ENCODE results near the gene SDK1. TPM values are rescaled to one million over a fixed set of nuclear protein-coding genes. Genes with fewer than 3 reads are reported as not detected.
A peak's percentile ranks its signal among the peaks of the same experiment; 100 is the strongest.

SDK1 gene
- polyA plus RNA-seq, 2 donors: 0.33 to 0.47 TPM

DNA sequence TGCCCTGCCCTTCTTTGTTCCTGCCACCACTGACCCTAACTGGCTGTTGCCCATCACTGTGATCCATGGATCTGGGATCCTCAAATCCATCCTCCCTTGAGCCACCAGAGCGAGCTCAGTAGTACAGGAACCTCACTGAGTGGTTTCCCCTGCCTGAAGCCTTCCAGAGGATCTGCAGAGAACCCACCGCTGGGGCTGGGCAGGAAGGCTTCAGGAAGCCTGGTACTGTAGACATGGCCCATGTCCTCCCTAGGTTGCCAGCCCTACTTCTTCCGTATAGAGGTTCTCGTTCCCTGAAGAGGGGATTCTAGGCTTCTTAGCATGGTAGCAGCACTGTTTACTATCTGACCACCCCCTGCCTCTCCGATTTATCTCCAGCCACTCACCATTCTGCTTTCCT lies 693.7 kb downstream of the SDK1 start:
- Histone ChIP-seq H3K27me3 (ENCODE audit: control insufficient read depth in 1 of 2, insufficient read depth in 2 of 2, low read length in 2 of 2) (no peaks in the 10 kb centered on the region), H3K36me3 (ENCODE audit: control insufficient read depth in 2 of 2, insufficient read depth in 2 of 2, low read length in 1 of 2) (no peaks in the 10 kb centered on the region), H3K4me3 (ENCODE audit: low read depth in 1 of 2, low read length in 2 of 2) (no peak overlapping the region), H3K4me1 (ENCODE audit: control insufficient read depth in 2 of 2, insufficient read depth in 2 of 2, low read length in 1 of 2) (no peaks in the 10 kb centered on the region), H3K9me3 (ENCODE audit: control insufficient read depth in 2 of 2, insufficient read depth in 1 of 2, low read depth in 1 of 2, low read length in 1 of 2) (no peaks in the 10 kb centered on the region), H3K27ac (ENCODE audit: low read depth in 2 of 2, low read length in 1 of 2) (no peak overlapping the region)
- WGBS, 2 donors: 92% methylated on average over 5 of the region's 5 CpGs

DNA sequence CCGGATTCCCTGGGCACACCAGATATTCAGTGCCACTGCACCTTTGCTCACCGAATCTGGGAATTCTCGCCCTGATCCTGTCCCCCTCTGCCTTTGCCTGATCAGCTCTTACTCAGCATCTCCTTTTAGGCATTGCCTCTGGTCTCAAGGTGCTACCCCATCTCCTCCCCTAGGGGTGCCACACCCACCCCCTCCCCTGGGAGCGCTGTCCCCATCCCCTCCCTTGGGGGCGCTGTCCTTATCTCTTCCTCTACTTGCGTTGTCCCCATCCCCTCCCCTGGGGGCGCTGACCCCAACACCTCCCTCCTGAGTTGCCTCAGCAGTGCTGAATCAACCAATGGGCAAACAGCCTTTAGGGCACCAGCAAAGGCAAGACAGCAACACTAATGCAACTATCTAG lies 694.1 kb downstream of the SDK1 start:
- no peak overlapping the region for H3K4me3 ChIP-seq (ENCODE audit: low read depth in 1 of 2, low read length in 2 of 2)
- H3K27me3 ChIP-seq (ENCODE audit: control insufficient read depth in 1 of 2, insufficient read depth in 2 of 2, low read length in 2 of 2): no peaks in the 10 kb centered on the region
- 71 to 79% methylated on average over 7 of the region's 7 CpGs for WGBS, 2 donors

DNA sequence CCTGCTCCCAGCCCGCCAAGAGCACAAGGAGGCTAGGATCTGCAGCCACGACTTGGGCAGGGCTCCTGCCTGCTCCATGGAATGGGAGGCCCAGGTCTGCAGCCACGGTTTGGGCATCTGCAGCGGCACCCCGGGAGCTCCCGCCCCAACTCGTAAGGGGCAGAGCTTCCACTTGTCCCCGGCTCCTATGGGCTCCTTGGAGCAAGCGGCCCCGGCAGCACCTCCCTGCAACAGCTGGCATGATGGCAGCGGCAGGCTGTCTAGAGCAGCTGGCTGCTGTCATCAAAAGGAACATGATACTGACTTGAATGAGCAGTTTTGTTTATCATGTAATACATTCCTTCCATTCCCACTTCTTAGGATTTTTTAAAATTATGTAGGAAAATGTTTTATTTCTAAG lies 697.0 kb downstream of the SDK1 start:
- 81 to 84% methylated on average over 11 of the region's 11 CpGs for WGBS, 2 donors

More for the DNA sequence above, 694.1 kb downstream of the SDK1 start:
- no peaks in the 10 kb centered on the region for H3K4me1 ChIP-seq (ENCODE audit: control insufficient read depth in 2 of 2, insufficient read depth in 2 of 2, low read length in 1 of 2)
- no peaks in the 10 kb centered on the region for H3K36me3 ChIP-seq (ENCODE audit: control insufficient read depth in 2 of 2, insufficient read depth in 2 of 2, low read length in 1 of 2)
- H3K9me3 ChIP-seq (ENCODE audit: control insufficient read depth in 2 of 2, insufficient read depth in 1 of 2, low read depth in 1 of 2, low read length in 1 of 2): no peaks in the 10 kb centered on the region
- H3K27ac ChIP-seq (ENCODE audit: low read depth in 2 of 2, low read length in 1 of 2): no peak overlapping the region

DNA sequence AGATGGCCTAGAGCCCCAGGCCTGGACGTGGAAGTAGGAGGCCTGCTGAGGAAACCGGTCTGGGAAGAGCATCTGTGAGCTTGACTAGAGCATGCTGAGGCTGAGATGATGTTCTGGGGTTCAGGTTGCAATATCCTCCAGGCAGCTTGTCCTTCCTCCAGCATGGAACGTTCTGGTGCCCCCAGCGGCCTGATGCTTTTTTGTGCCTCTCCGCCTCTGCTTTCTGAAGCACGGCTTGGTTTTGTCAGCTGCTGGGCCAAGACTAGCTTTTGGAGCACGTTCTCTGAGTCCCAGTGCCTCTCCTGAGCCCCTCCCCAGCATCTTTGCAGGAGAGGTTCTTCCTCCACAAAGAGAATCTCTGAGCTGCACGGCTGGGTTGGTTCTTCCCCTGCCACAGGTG lies 699.1 kb downstream of the SDK1 start:
- no peaks in the 10 kb centered on the region for H3K4me1 ChIP-seq (ENCODE audit: control insufficient read depth in 2 of 2, insufficient read depth in 2 of 2, low read length in 1 of 2)
- H3K4me3 ChIP-seq (ENCODE audit: low read depth in 1 of 2, low read length in 2 of 2): no peak overlapping the region
- no peak overlapping the region for H3K27ac ChIP-seq (ENCODE audit: low read depth in 2 of 2, low read length in 1 of 2)
- no peaks in the 10 kb centered on the region for H3K9me3 ChIP-seq (ENCODE audit: control insufficient read depth in 2 of 2, insufficient read depth in 1 of 2, low read depth in 1 of 2, low read length in 1 of 2)
- 80 to 81% methylated on average over 8 of the region's 8 CpGs for WGBS, 2 donors
- H3K36me3 ChIP-seq (ENCODE audit: control insufficient read depth in 2 of 2, insufficient read depth in 2 of 2, low read length in 1 of 2): no peaks in the 10 kb centered on the region
- peaks cover 0 to 5% of the 10 kb centered on the region in 2 donors for H3K27me3 ChIP-seq (ENCODE audit: control insufficient read depth in 1 of 2, insufficient read depth in 2 of 2, low read length in 2 of 2)

More for the DNA sequence above, 697.0 kb downstream of the SDK1 start:
- H3K4me1 ChIP-seq (ENCODE audit: control insufficient read depth in 2 of 2, insufficient read depth in 2 of 2, low read length in 1 of 2): no peaks in the 10 kb centered on the region
- H3K27ac ChIP-seq (ENCODE audit: low read depth in 2 of 2, low read length in 1 of 2): no peak overlapping the region
- H3K36me3 ChIP-seq (ENCODE audit: control insufficient read depth in 2 of 2, insufficient read depth in 2 of 2, low read length in 1 of 2): no peaks in the 10 kb centered on the region
- H3K9me3 ChIP-seq (ENCODE audit: control insufficient read depth in 2 of 2, insufficient read depth in 1 of 2, low read depth in 1 of 2, low read length in 1 of 2): no peaks in the 10 kb centered on the region
- H3K4me3 ChIP-seq (ENCODE audit: low read depth in 1 of 2, low read length in 2 of 2): no peak overlapping the region
- no peaks in the 10 kb centered on the region for H3K27me3 ChIP-seq (ENCODE audit: control insufficient read depth in 1 of 2, insufficient read depth in 2 of 2, low read length in 2 of 2)

DNA sequence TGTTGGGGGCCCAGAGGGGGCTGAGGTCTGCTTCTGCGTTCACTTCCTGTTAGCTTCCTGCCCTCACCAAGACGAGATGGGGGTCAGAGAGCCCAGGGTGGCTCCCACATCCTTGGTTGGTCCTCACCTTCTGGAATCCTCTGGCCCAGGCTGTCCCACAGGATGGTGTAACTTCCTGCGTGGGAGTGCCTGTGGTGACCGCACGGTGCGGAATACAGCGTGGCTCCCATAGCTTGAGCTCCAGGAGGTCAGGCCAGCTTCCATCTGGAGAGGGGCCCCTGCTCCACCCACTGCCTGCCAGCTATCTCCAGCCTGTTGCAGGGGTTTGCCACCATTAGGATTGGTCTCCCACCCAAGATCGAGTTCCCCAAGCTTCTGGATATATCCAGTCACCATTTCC lies 699.9 kb downstream of the SDK1 start:
- Histone ChIP-seq H3K4me1 (ENCODE audit: control insufficient read depth in 2 of 2, insufficient read depth in 2 of 2, low read length in 1 of 2) (no peaks in the 10 kb centered on the region), H3K27ac (ENCODE audit: low read depth in 2 of 2, low read length in 1 of 2) (no peak overlapping the region), H3K4me3 (ENCODE audit: low read depth in 1 of 2, low read length in 2 of 2) (no peak overlapping the region), H3K9me3 (ENCODE audit: control insufficient read depth in 2 of 2, insufficient read depth in 1 of 2, low read depth in 1 of 2, low read length in 1 of 2) (no peaks in the 10 kb centered on the region), H3K36me3 (ENCODE audit: control insufficient read depth in 2 of 2, insufficient read depth in 2 of 2, low read length in 1 of 2) (no peaks in the 10 kb centered on the region), H3K27me3 (ENCODE audit: control insufficient read depth in 1 of 2, insufficient read depth in 2 of 2, low read length in 2 of 2) (peaks cover 0 to 5% of the 10 kb centered on the region in 2 donors)
- WGBS, 2 donors: 85 to 89% methylated on average over 8 of the region's 8 CpGs

DNA sequence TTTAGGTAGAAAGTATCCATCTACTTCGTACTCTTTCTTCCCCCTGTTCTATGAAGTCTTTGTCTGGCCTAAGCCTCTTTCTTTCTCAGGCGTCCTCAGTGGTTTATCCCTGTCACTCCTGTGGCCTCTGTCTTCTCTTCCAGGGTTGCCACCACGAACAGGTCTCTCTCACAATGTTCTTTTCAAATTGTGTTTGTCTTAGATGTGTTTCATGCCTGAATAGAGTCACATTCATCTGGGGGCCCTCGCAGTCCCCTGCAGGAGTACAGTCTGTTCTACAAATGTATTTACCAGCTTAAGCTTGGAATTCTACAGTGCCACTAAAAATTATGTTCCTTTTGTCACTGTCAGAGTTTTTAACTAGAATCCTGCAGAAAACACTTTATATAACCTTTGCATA lies 700.7 kb downstream of the SDK1 start:
- Histone ChIP-seq H3K36me3 (ENCODE audit: control insufficient read depth in 2 of 2, insufficient read depth in 2 of 2, low read length in 1 of 2) (no peaks in the 10 kb centered on the region), H3K9me3 (ENCODE audit: control insufficient read depth in 2 of 2, insufficient read depth in 1 of 2, low read depth in 1 of 2, low read length in 1 of 2) (no peaks in the 10 kb centered on the region)
- WGBS, 2 donors: 78 to 83% methylated on average over 4 of the region's 4 CpGs

DNA sequence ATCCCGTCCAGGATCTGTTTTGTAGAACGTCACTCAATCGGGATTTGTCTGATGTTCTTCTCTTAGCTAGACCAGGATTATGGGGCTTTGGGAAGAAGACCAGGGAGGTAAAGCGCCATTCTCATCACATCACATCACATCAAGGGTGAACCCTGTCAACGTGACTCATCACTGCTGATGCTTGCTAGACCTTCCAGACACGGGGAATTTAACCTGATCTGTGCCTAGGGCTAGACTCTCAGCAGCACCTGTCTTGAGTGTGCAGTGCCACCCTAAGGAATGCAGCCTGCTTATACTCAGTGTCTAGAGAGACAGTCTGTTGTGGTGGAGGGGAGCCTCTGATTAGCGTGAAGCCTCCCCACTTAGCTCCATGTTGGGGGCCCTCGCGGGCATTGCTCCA lies 702.5 kb downstream of the SDK1 start:
- H3K4me1 ChIP-seq (ENCODE audit: control insufficient read depth in 2 of 2, insufficient read depth in 2 of 2, low read length in 1 of 2): no peaks in the 10 kb centered on the region
- WGBS, 2 donors: 72 to 79% methylated on average over 9 of the region's 9 CpGs
- no peak overlapping the region for H3K27ac ChIP-seq (ENCODE audit: low read depth in 2 of 2, low read length in 1 of 2)
- H3K27me3 ChIP-seq (ENCODE audit: control insufficient read depth in 1 of 2, insufficient read depth in 2 of 2, low read length in 2 of 2): peaks cover 0 to 5% of the 10 kb centered on the region in 2 donors
- no peak overlapping the region for H3K4me3 ChIP-seq (ENCODE audit: low read depth in 1 of 2, low read length in 2 of 2)
- H3K36me3 ChIP-seq (ENCODE audit: control insufficient read depth in 2 of 2, insufficient read depth in 2 of 2, low read length in 1 of 2): no peaks in the 10 kb centered on the region
- no peaks in the 10 kb centered on the region for H3K9me3 ChIP-seq (ENCODE audit: control insufficient read depth in 2 of 2, insufficient read depth in 1 of 2, low read depth in 1 of 2, low read length in 1 of 2)

More for the DNA sequence above, 700.7 kb downstream of the SDK1 start:
- Histone ChIP-seq H3K27ac (ENCODE audit: low read depth in 2 of 2, low read length in 1 of 2) (no peak overlapping the region), H3K4me3 (ENCODE audit: low read depth in 1 of 2, low read length in 2 of 2) (no peak overlapping the region), H3K4me1 (ENCODE audit: control insufficient read depth in 2 of 2, insufficient read depth in 2 of 2, low read length in 1 of 2) (no peaks in the 10 kb centered on the region), H3K27me3 (ENCODE audit: control insufficient read depth in 1 of 2, insufficient read depth in 2 of 2, low read length in 2 of 2) (peaks cover 0 to 5% of the 10 kb centered on the region in 2 donors)

DNA sequence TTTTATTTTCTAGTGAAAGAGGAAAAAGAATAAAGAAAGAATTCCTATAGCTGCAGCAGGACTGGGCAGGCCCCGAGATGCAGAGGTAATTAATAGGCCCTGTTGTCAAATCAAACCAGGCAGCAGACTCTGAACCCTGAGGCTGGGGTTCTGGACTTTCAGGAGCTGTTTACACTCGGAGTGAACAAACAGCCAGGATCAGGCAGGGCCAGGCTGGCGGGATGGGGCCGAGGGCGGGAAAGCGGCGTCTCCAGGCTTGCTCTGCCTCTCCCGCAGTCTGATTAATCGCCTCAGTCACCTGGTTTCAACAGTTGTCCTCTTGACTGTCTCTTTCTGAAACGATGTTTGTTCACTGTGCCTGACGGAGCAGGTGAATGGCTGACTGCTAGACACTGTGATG lies 705.6 kb downstream of the SDK1 start:
- Histone ChIP-seq H3K27me3 (ENCODE audit: control insufficient read depth in 1 of 2, insufficient read depth in 2 of 2, low read length in 2 of 2) (peaks cover 0 to 5% of the 10 kb centered on the region in 2 donors), H3K27ac (ENCODE audit: low read depth in 2 of 2, low read length in 1 of 2) (peak overlapping the region in 1 of 2 donors; percentile 56), H3K4me1 (ENCODE audit: control insufficient read depth in 2 of 2, insufficient read depth in 2 of 2, low read length in 1 of 2) (no peaks in the 10 kb centered on the region), H3K9me3 (ENCODE audit: control insufficient read depth in 2 of 2, insufficient read depth in 1 of 2, low read depth in 1 of 2, low read length in 1 of 2) (no peaks in the 10 kb centered on the region), H3K36me3 (ENCODE audit: control insufficient read depth in 2 of 2, insufficient read depth in 2 of 2, low read length in 1 of 2) (no peaks in the 10 kb centered on the region), H3K4me3 (ENCODE audit: low read depth in 1 of 2, low read length in 2 of 2) (no peak overlapping the region)
- WGBS, 2 donors: 44 to 55% methylated on average over 11 of the region's 11 CpGs

DNA sequence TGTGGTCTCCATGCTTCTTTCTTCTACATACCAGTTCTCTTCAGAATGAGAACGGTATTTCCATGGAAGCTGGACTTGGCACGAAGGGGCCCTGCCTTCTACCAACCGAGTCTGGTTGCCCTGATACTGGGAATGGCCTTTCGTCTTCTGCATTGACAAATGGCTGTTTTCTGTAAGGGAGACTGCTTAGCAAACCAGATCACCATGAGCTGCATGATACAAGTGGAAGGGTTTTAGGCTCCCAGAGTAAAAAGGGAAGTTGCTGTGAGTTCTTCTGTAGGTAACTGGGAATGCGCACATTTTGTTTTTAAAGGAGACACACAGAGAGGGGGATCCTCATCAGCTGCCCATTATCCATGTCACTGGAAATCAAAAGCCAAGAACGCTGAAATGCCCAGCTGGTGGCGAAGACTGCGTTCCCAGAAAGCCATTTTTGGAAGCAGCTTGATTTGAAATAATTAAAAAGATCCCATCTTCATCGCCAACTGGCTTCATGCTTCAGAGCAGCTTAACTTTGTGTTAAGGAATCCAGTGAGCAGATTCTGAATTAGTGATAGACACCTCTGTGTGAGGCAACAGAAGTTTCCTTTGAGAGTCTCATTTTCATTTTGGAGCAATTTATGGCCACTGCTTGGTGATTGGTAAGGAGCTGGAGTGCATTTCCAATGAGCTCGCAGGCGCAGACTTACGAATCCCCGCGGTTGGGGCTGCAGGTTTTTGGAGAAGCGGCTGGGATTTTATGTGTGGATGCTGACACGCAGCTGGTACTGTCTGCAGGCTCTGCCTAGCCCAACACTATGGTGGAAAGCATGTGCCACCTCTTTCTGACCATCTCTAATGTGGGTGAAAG lies 708.4 kb downstream of the SDK1 start:
- no peaks in the 10 kb centered on the region for H3K9me3 ChIP-seq (ENCODE audit: control insufficient read depth in 2 of 2, insufficient read depth in 1 of 2, low read depth in 1 of 2, low read length in 1 of 2)
- no peak overlapping the region for H3K27ac ChIP-seq (ENCODE audit: low read depth in 2 of 2, low read length in 1 of 2)
- no peaks in the 10 kb centered on the region for H3K36me3 ChIP-seq (ENCODE audit: control insufficient read depth in 2 of 2, insufficient read depth in 2 of 2, low read length in 1 of 2)
- no peaks in the 10 kb centered on the region for H3K4me1 ChIP-seq (ENCODE audit: control insufficient read depth in 2 of 2, insufficient read depth in 2 of 2, low read length in 1 of 2)
- no peaks in the 10 kb centered on the region for H3K27me3 ChIP-seq (ENCODE audit: control insufficient read depth in 1 of 2, insufficient read depth in 2 of 2, low read length in 2 of 2)
- 90 to 91% methylated on average over 16 of the region's 16 CpGs for WGBS, 2 donors
- H3K4me3 ChIP-seq (ENCODE audit: low read depth in 1 of 2, low read length in 2 of 2): no peak overlapping the region

DNA sequence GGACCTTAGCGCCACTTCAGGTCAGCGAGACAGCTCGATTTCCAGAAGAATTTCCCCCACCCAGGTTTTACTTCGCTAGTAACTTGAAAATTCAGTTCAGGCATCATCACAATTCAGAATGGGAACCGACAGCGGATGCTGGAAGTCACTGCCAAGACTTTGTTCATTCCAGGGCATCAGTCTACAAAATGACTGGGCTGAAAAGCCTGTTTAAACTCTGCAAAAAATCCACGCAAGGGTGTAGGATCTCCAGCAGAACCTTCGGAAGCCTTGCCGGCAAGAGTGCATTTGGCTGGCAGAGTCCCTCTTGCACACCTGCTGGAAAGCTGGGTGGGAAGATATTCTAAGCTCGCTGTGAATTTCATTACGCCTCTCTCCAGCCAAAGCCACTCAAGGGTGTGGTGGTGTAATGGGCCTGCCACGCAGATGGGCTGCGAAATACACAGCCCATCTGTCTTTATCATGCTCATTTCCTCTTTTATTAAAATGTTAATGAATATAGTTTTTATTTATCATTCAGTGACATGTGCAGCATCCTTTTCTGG lies 709.1 kb downstream of the SDK1 start:
- no peaks in the 10 kb centered on the region for H3K4me1 ChIP-seq (ENCODE audit: control insufficient read depth in 2 of 2, insufficient read depth in 2 of 2, low read length in 1 of 2)
- H3K4me3 ChIP-seq (ENCODE audit: low read depth in 1 of 2, low read length in 2 of 2): no peak overlapping the region
- 85 to 90% methylated on average over 13 of the region's 13 CpGs for WGBS, 2 donors
- no peaks in the 10 kb centered on the region for H3K27me3 ChIP-seq (ENCODE audit: control insufficient read depth in 1 of 2, insufficient read depth in 2 of 2, low read length in 2 of 2)
- H3K36me3 ChIP-seq (ENCODE audit: control insufficient read depth in 2 of 2, insufficient read depth in 2 of 2, low read length in 1 of 2): no peaks in the 10 kb centered on the region
- H3K9me3 ChIP-seq (ENCODE audit: control insufficient read depth in 2 of 2, insufficient read depth in 1 of 2, low read depth in 1 of 2, low read length in 1 of 2): no peaks in the 10 kb centered on the region
- H3K27ac ChIP-seq (ENCODE audit: low read depth in 2 of 2, low read length in 1 of 2): no peak overlapping the region

Measured in esophagus (tissue), 2 donors.